ENCODE results near the gene PTDSS2. TPM values are rescaled to one million over a fixed set of nuclear protein-coding genes. Genes with fewer than 3 reads are reported as not detected.

PTDSS2 gene
- total and polyA plus RNA-seq, 4 donors, result 5.1 to 15.6 (median 10.2) TPM

GRCh38 chr11:532527-532985 lies 82.5 kb downstream of the PTDSS2 start:
- Histone ChIP-seq H3K27ac (ENCODE audit: low read depth in 1 of 2, low read length in 2 of 2) (no peak overlapping the region), H3K4me1 (ENCODE audit: control insufficient read depth in 4 of 4, insufficient read depth in 4 of 4, low read length in 3 of 4) (peaks cover 8 to 32% (median 25%) of the 10 kb centered on the region in 4 donors), H3K9ac (ENCODE audit: low read depth in 1 of 2, low read length in 2 of 2) (no peak overlapping the region), H3K4me3 (ENCODE audit: low read depth in 1 of 3, low read length in 3 of 3) (no peak overlapping the region), H3K36me3 (ENCODE audit: control insufficient read depth in 4 of 4, insufficient read depth in 3 of 4, low read depth in 1 of 4, low read length in 3 of 4) (peaks cover 0 to 11% (median 6%) of the 10 kb centered on the region in 4 donors), H3K9me3 (ENCODE audit: control insufficient read depth in 4 of 4, low read length in 3 of 4) (no peaks in the 10 kb centered on the region), H3K27me3 (ENCODE audit: control insufficient read depth in 4 of 4, insufficient read depth in 4 of 4, low read length in 3 of 4) (no peaks in the 10 kb centered on the region)
- TF ChIP-seq HNF4A (conservative IDR thresholded peaks at IDR 0.05) (no peak), RAD21 (IDR thresholded peaks at IDR 0.05) (no peak), RXRA (IDR thresholded peaks at IDR 0.05) (no peak), MAX (IDR thresholded peaks at IDR 0.05) (no peak), FOXA1 (IDR thresholded peaks at IDR 0.05) (no peak), ATF3 (IDR thresholded peaks at IDR 0.05) (no peak), REST (IDR thresholded peaks at IDR 0.05) (no peak), ZBTB33 (IDR thresholded peaks at IDR 0.05) (no peak), EGR1 (IDR thresholded peaks at IDR 0.05; ENCODE audit: low read depth in 2 of 2) (no peak), TAF1 (conservative IDR thresholded peaks at IDR 0.05) (no peak)
- WGBS, result 88% methylated on average over 23 of the region's 23 CpGs
- peak; percentile 29 for DNase-seq (ENCODE audit: low spot score)

- Histone ChIP-seq H3K36me3 (ENCODE audit: control insufficient read depth in 4 of 4, insufficient read depth in 3 of 4, low read depth in 1 of 4, low read length in 3 of 4) (peaks cover 0 to 11% (median 6%) of the 10 kb centered on the region in 4 donors), H3K9me3 (ENCODE audit: control insufficient read depth in 4 of 4, low read length in 3 of 4) (no peaks in the 10 kb centered on the region), H3K27me3 (ENCODE audit: control insufficient read depth in 4 of 4, insufficient read depth in 4 of 4, low read length in 3 of 4) (no peaks in the 10 kb centered on the region), H3K9ac (ENCODE audit: low read depth in 1 of 2, low read length in 2 of 2) (no peak overlapping the region), H3K4me1 (ENCODE audit: control insufficient read depth in 4 of 4, insufficient read depth in 4 of 4, low read length in 3 of 4) (peaks cover 8 to 34% (median 26%) of the 10 kb centered on the region in 4 donors), H3K4me3 (ENCODE audit: low read depth in 1 of 3, low read length in 3 of 3) (no peak overlapping the region), H3K27ac (ENCODE audit: low read depth in 1 of 2, low read length in 2 of 2) (no peak overlapping the region)
- peak; percentile 30 for DNase-seq (ENCODE audit: low spot score)
- 95% methylated on average over 33 of the region's 33 CpGs for WGBS
- TF ChIP-seq FOXA2 (IDR thresholded peaks at IDR 0.05) (no peak), SP1 (IDR thresholded peaks at IDR 0.05) (no peak), RAD21 (IDR thresholded peaks at IDR 0.05) (no peak), CTCF (IDR thresholded peaks at IDR 0.05; ENCODE audit: low read depth, low read length, missing input control) (no peak), HNF4A (conservative IDR thresholded peaks at IDR 0.05) (no peak), EGR1 (IDR thresholded peaks at IDR 0.05; ENCODE audit: low read depth in 2 of 2) (no peak), TAF1 (conservative IDR thresholded peaks at IDR 0.05) (no peak), REST (IDR thresholded peaks at IDR 0.05) (no peak), ATF3 (IDR thresholded peaks at IDR 0.05) (no peak), RXRA (IDR thresholded peaks at IDR 0.05) (no peak), YY1 (IDR thresholded peaks at IDR 0.05) (no peak), JUND (IDR thresholded peaks at IDR 0.05) (no peak), FOXA1 (IDR thresholded peaks at IDR 0.05) (no peak), NR2F2 (IDR thresholded peaks at IDR 0.05) (no peak)
Observed at GRCh38 chr11:532986-533585, 83.0 kb downstream of the PTDSS2 start.
